HepG2 (cell line): ENCODE measurements around the gene DNMBP. TPM values are rescaled to one million over a fixed set of nuclear protein-coding genes. Genes with fewer than 3 reads are reported as not detected.

Experiments used
- NFRKB ChIP-seq: fragments of 450-650 bp; IDR thresholded peaks from 2 replicates; pipeline ENCODE4 v1.6.1; 2017
- U2AF1 ChIP-seq: fragments of 200-400 bp; formaldehyde crosslinking; optimal IDR thresholded peaks from 2 replicates; pipeline ENCODE3; 2017; ENCODE audit warnings: mild to moderate bottlenecking, low read depth, low read length
- ZBTB3 ChIP-seq: sonication (generic); formaldehyde crosslinking; IDR thresholded peaks from 2 replicates; pipeline ENCODE4 v1.4.0; 2020; ENCODE audit warnings: low read depth, mild to moderate bottlenecking, moderate library complexity, missing genetic modification reagents, borderline replicate concordance
- ZBTB39 ChIP-seq: sonication (generic); formaldehyde crosslinking; IDR thresholded peaks from 2 replicates; pipeline ENCODE4 v1.5.0; 2020; ENCODE audit warnings: missing genetic modification reagents
- ZC3H13 ChIP-seq: sonication (generic); formaldehyde crosslinking; IDR thresholded peaks from 2 replicates; pipeline ENCODE4 v1.8.1; 2023; ENCODE audit warnings: mild to moderate bottlenecking, missing genetic modification reagents, moderate library complexity
- ZNF891 ChIP-seq: sonication (generic); formaldehyde crosslinking; IDR thresholded peaks from 2 replicates; pipeline ENCODE4 v1.5.0; 2020; ENCODE audit warnings: mild to moderate bottlenecking, missing genetic modification reagents
- polyA plus RNA-seq, 8 experiments: library from polyadenylated mRNA; depleted of rRNA in 3 of 8; stranded (reverse) in 7 of 8; unstranded in 1 of 8; fragments of >200 nt; fragmentation: Illumina TruSeq in 4 of 8; extraction: Trizol in 4 of 8; gene quantifications; 2 replicates each; pipeline versions ENCODE4 v1.2.1 to v1.2.3, GENCODE V29; 2011 to 2016; ENCODE audit warnings: low read depth in 4 of 8, missing spikeins in 1 of 8, mixed read lengths in 1 of 8; ENCODE audit not compliant: insufficient read depth in 1 of 8
- total RNA-seq, 5 experiments: library from RNA; depleted of rRNA; stranded (reverse); fragments of >200 nt; fragmentation: Illumina TruSeq; extraction: Trizol; gene quantifications; 2 replicates each; pipeline ENCODE4 v1.2.3, GENCODE V29; 2016; ENCODE audit warnings: low read depth in 1 of 5
- TF ChIP-seq, protein P1 (sequence below): sonication (generic); formaldehyde crosslinking; IDR thresholded peaks from 2 replicates; pipeline ENCODE4 v1.4.0; 2020; ENCODE audit warnings: mild to moderate bottlenecking, missing genetic modification reagents
- TF ChIP-seq, protein P2 (sequence below): sonication (generic); formaldehyde crosslinking; conservative IDR thresholded peaks from 2 replicates; pipeline ENCODE4 v1.8.0; 2022; ENCODE audit warnings: missing genetic modification reagents

DNMBP gene
- total and polyA plus RNA-seq, 2 of the 13 experiments (the other 11 are each of a cell fraction or from before 2014, with no cell fraction given): 3.6 to 6.3 TPM

- TF ChIP-seq, protein P1, sequence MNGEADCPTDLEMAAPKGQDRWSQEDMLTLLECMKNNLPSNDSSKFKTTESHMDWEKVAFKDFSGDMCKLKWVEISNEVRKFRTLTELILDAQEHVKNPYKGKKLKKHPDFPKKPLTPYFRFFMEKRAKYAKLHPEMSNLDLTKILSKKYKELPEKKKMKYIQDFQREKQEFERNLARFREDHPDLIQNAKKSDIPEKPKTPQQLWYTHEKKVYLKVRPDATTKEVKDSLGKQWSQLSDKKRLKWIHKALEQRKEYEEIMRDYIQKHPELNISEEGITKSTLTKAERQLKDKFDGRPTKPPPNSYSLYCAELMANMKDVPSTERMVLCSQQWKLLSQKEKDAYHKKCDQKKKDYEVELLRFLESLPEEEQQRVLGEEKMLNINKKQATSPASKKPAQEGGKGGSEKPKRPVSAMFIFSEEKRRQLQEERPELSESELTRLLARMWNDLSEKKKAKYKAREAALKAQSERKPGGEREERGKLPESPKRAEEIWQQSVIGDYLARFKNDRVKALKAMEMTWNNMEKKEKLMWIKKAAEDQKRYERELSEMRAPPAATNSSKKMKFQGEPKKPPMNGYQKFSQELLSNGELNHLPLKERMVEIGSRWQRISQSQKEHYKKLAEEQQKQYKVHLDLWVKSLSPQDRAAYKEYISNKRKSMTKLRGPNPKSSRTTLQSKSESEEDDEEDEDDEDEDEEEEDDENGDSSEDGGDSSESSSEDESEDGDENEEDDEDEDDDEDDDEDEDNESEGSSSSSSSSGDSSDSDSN (CRISPR knock-in tag): no peak
- TF ChIP-seq U2AF1: no peak
- TF ChIP-seq NFRKB: no peak
- TF ChIP-seq ZC3H13 (CRISPR knock-in tag): no peak
- TF ChIP-seq, protein P2, sequence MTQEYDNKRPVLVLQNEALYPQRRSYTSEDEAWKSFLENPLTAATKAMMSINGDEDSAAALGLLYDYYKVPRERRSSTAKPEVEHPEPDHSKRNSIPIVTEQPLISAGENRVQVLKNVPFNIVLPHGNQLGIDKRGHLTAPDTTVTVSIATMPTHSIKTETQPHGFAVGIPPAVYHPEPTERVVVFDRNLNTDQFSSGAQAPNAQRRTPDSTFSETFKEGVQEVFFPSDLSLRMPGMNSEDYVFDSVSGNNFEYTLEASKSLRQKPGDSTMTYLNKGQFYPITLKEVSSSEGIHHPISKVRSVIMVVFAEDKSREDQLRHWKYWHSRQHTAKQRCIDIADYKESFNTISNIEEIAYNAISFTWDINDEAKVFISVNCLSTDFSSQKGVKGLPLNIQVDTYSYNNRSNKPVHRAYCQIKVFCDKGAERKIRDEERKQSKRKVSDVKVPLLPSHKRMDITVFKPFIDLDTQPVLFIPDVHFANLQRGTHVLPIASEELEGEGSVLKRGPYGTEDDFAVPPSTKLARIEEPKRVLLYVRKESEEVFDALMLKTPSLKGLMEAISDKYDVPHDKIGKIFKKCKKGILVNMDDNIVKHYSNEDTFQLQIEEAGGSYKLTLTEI (CRISPR knock-in tag): no peak
- TF ChIP-seq ZBTB3 (CRISPR knock-in tag): no peak
- TF ChIP-seq ZBTB39 (CRISPR knock-in tag): no peak
- TF ChIP-seq ZNF891: no peak
These were observed 95.5 kb downstream of the DNMBP start (continued) for GRCh38 chr10:99914236-99914635.
